ENCODE measurements around the gene LAMTOR4.

GRCh38 chr7:100157334-100158228 is 8.9 kb downstream of the LAMTOR4 start:
- TF ChIP-seq CTCF (IDR thresholded peaks at IDR 0.05) (no peak), POLR2A (IDR thresholded peaks at IDR 0.05) (no peak)
